ENCODE measurements around the gene DDB1. TPM values are rescaled to one million over a fixed set of nuclear protein-coding genes. Genes with fewer than 3 reads are reported as not detected.

DDB1 gene
- total and polyA plus RNA-seq, 12 donors, result 165 to 885 (median 592) TPM

DNA sequence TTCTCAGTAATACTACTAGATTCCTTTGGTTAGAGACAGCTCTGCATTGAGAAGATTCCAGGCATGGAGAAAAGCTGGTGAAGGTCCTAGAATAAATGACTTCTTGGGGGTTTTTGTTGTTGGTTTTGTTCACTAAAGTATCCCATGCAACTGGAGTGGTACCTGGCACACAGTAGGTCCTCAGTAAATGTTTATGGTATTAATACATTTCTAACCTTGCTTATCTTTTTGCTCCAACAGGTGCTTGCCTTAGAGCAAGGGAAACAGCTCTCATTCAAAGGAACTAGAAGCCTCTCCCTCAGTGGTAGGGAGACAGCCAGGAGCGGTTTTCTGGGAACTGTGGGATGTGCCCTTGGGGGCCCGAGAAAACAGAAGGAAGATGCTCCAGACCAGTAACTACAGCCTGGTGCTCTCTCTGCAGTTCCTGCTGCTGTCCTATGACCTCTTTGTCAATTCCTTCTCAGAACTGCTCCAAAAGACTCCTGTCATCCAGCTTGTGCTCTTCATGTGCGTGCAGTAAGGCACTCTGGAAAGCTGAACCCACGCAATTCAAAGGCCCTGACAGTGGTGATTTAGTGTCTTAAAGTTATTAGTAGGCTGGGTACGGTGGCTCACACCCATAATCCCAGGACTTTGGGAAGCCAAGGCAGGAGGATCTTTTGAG is 31.2 kb upstream of the DDB1 start:
- 71 to 80% (median 75%) methylated on average over 5 of the region's 5 CpGs for WGBS, 4 donors
- intact Hi-C loops (cut with DNase I), result no loop called here
- Histone ChIP-seq H3K9me3 (replicated peaks in 1 of 3) (no peaks in the 10 kb centered on the region), H3K27me3 (no peaks in the 10 kb centered on the region), H3K4me1 (replicated peaks in 1 of 2) (peaks cover 59 to 77% of the 10 kb centered on the region in 2 donors), H3K4me3 (no peak overlapping the region), H3K27ac (peak overlapping the region in 4 of 5 donors; percentile 18 to 98 (median 96)), H3K36me3 (replicated peaks in 1 of 2) (peaks cover 0 to 50% of the 10 kb centered on the region in 2 donors)
- DNase-seq, result peak in 1 of 7 donors; percentile 12
- TF ChIP-seq, protein P1, sequence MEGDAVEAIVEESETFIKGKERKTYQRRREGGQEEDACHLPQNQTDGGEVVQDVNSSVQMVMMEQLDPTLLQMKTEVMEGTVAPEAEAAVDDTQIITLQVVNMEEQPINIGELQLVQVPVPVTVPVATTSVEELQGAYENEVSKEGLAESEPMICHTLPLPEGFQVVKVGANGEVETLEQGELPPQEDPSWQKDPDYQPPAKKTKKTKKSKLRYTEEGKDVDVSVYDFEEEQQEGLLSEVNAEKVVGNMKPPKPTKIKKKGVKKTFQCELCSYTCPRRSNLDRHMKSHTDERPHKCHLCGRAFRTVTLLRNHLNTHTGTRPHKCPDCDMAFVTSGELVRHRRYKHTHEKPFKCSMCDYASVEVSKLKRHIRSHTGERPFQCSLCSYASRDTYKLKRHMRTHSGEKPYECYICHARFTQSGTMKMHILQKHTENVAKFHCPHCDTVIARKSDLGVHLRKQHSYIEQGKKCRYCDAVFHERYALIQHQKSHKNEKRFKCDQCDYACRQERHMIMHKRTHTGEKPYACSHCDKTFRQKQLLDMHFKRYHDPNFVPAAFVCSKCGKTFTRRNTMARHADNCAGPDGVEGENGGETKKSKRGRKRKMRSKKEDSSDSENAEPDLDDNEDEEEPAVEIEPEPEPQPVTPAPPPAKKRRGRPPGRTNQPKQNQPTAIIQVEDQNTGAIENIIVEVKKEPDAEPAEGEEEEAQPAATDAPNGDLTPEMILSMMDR (IDR thresholded peaks at IDR 0.05), result no peak
- TF ChIP-seq POLR2A (IDR thresholded peaks at IDR 0.05), result no peak

DNA sequence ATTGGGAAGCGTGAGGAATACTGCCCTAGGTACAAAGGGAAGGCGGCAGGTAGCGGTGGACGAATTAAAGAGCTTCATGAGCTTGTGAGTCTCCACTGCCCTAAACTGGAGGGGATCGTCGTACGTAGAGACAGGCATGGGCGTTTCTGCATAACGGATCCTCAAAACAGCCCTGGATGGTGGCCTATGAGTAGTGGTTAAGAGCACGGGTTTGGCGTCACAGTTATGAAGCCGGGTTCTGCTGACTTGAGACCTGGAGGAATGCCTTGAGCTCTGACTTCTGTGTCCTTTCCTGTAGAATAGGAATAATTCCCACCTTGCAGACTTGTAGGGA is 29.6 kb upstream of the DDB1 start:
- intact Hi-C loops (cut with DNase I), result no loop called here

DNA sequence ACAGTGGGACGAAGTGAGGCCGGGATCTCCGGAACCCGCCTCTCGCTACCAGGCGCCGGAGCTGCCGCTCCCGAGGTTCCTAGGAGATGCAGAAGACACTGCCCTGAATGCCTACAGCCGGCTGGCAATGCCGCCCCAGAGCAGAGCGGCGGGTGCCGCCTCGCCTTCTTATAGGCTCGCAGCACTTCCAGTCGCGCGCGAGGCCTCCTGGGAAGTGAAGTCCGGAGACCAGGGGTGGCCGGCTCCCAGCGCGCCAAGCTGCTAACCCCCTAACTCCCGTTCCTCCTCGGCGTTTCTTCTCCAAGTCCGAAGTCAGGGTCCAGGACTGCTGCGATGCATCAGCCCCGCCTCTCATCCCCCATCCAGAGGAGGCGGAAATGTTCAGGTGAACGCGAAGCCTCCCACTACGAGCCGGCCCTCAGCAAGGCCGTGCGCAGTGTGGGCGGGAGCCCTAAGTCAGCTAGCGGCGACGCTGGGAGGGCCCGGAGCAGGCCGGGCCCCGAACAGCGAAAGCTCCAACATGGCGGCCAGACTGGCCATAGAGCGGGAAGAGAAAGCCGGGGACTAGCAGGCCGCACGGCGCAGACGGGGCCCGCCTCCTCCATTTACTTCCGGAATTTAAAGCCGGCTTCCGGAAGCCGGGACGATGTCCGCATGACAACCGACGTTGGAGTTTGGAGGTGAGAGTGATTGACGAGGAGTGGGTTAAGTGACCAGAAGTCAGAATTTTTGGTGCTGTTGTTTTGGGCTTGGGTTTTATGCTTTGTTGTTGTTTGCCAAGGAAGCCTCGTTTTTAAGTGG is 29.0 kb upstream of the DDB1 start, which contains the start of the genes CYB561A3 and TMEM138:
TSS of gene CYB561A3 (minus strand) at position 142 of the 801 bp plus-strand sequence. CDS start 5,169 bp downstream, outside the sequence.
TSS of gene TMEM138 (plus strand) at position 634 of the 801 bp plus-strand sequence. CDS start 2,017 bp downstream, outside the sequence.
- Histone ChIP-seq H3K9me3 (replicated peaks in 1 of 3) (no peaks in the 10 kb centered on the region), H3K4me1 (replicated peaks in 1 of 2) (peaks cover 52 to 75% of the 10 kb centered on the region in 2 donors), H3K27me3 (no peaks in the 10 kb centered on the region), H3K4me3 (peak within 1 kb of the TSS; percentile 26 to 80 (median 58)), H3K27ac (peak within 1 kb of the TSS; percentile 80 to 98 (median 97)), H3K36me3 (replicated peaks in 1 of 2) (peaks cover 0 to 28% of the 10 kb centered on the region in 2 donors)
- intact Hi-C loops (cut with DNase I), result no loop called here
- TF ChIP-seq, protein P1 (IDR thresholded peaks at IDR 0.05), result no peak
- TF ChIP-seq POLR2A (IDR thresholded peaks at IDR 0.05), result peak; percentile 97
- WGBS, 4 donors, result 0 to 1% (median 0%) methylated on average over 2 to 63 of the region's 63 CpGs
- DNase-seq, result peak; percentile 91 to 96 (median 94)

More for the DNA sequence above, 29.6 kb upstream of the DDB1 start:
- peak overlapping the region in 3 of 4 donors; percentile 26 to 80 (median 47) for H3K4me3 ChIP-seq
- DNase-seq, result peak in 3 of 7 donors; percentile 19 to 59 (median 48)
- TF ChIP-seq POLR2A (IDR thresholded peaks at IDR 0.05), result no peak
- TF ChIP-seq, protein P1 (IDR thresholded peaks at IDR 0.05), result no peak
- WGBS, 4 donors, result 1 to 3% (median 1%) methylated on average over 12 of the region's 12 CpGs
- H3K27me3 ChIP-seq, result no peaks in the 10 kb centered on the region
- peaks cover 0 to 33% of the 10 kb centered on the region in 2 donors for H3K36me3 ChIP-seq (replicated peaks in 1 of 2)
- H3K4me1 ChIP-seq (replicated peaks in 1 of 2), result peaks cover 51 to 75% of the 10 kb centered on the region in 2 donors
- no peaks in the 10 kb centered on the region for H3K9me3 ChIP-seq (replicated peaks in 1 of 3)
- peak overlapping the region; percentile 80 to 98 (median 97) for H3K27ac ChIP-seq

DNA sequence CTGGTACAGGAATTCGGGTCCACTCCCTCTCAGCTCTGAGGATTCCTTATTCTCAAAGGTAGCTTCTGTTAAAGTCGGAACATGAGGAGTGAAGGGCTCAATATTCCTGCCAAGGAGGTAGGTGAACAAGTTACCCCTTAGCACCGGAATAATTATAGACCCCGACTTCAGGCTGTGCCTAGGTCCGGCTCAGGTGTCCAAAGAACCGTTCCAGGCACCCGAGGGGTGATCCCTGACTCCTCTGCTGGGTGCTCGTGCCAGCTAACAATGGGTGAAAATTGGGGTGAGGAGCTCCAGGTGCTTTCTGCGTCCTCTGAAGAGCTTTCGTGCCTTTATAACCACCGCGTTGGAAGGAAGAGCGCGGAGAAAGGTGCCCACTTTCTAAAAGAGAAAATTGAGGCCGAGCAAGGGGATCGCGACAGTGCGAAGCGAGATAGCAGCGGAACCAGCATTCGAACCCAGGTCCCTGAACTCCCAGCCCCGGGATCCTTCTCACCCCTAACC is 28.4 kb upstream of the DDB1 start:
- Histone ChIP-seq H3K27me3 (no peaks in the 10 kb centered on the region), H3K4me3 (peak overlapping the region; percentile 12 to 80 (median 58)), H3K9me3 (replicated peaks in 1 of 3) (no peaks in the 10 kb centered on the region), H3K36me3 (replicated peaks in 1 of 2) (peaks cover 0 to 21% of the 10 kb centered on the region in 2 donors), H3K27ac (peak overlapping the region; percentile 80 to 98 (median 97)), H3K4me1 (replicated peaks in 1 of 2) (peaks cover 50 to 74% of the 10 kb centered on the region in 2 donors)
- TF ChIP-seq, protein P1 (IDR thresholded peaks at IDR 0.05), result no peak
- no peak for TF ChIP-seq POLR2A (IDR thresholded peaks at IDR 0.05)
- intact Hi-C loops (cut with DNase I), result no loop called here
- no peak for DNase-seq
- WGBS, 4 donors, result 2 to 5% (median 3%) methylated on average over 10 to 22 of the region's 22 CpGs

Measured in adrenal gland (tissue), 12 donors.